HEK293 (cell line): ENCODE data around the gene WWOX.

Experiments used
- CTCF ChIA-PET: fragments of 350-600 bp; formaldehyde crosslinking; extraction: SDS; loops from one replicate; lab custom pipeline; 2021; ENCODE audit warnings: antibody characterized with exemption; lab: Yijun Ruan, JAX
- POLR2A ChIA-PET: fragments of 300-600 bp; formaldehyde crosslinking; extraction: SDS; loops from one replicate; lab custom pipeline; 2020; ENCODE audit warnings: antibody characterized with exemption, inconsistent platforms; lab: Yijun Ruan, JAX
- H3K27ac ChIP-seq: fragments of 200-500 bp; sonication (Bioruptor generic); 2 replicates; pipeline ENCODE4 v1.5.1; 2014; ENCODE audit warnings: low read depth, low read length, control low read depth, inconsistent platforms; ENCODE audit errors: extremely low read depth
- H3K36me3 ChIP-seq, 2 experiments: fragments of 200-500 bp in 1 of 2; sonication (Bioruptor generic) in 1 of 2; 1 replicate in 1 of 2; 2 replicates in 1 of 2; pipeline ENCODE4 v1.5.1; 2014 to 2017; ENCODE audit warnings: inconsistent platforms in 2 of 2, low read length in 2 of 2; ENCODE audit not compliant: control insufficient read depth in 2 of 2, insufficient read depth in 1 of 2
- H3K4me1 ChIP-seq: fragments of 200-500 bp; sonication (Bioruptor generic); 2 replicates; pipeline ENCODE4 v1.5.1; 2014; ENCODE audit warnings: mild to moderate bottlenecking, low read length, inconsistent platforms; ENCODE audit not compliant: control insufficient read depth, insufficient read depth
- H3K4me3 ChIP-seq: 2 replicates; pipeline ENCODE4 v1.5.1; 2011; ENCODE audit warnings: low read depth, mild to moderate bottlenecking, control low read depth, low read length, moderate library complexity
- H3K9me3 ChIP-seq: fragments of 200-500 bp; sonication (Bioruptor generic); 2 replicates; pipeline ENCODE4 v1.5.1; 2014; ENCODE audit warnings: low read depth, low read length, inconsistent platforms; ENCODE audit not compliant: control insufficient read depth, insufficient read depth
- GFI1B ChIP-seq: fragments of 450-650 bp; formaldehyde crosslinking; IDR thresholded peaks from 2 replicates; pipeline ENCODE4 v1.5.1; 2016; ENCODE audit warnings: missing biosample characterization, missing genetic modification characterization
- GLIS1 ChIP-seq: fragments of 450-650 bp; formaldehyde crosslinking; IDR thresholded peaks from 2 replicates; pipeline ENCODE4 v1.5.1; 2016; ENCODE audit warnings: missing biosample characterization, missing genetic modification characterization
- HIC1 ChIP-seq: fragments of 450-650 bp; formaldehyde crosslinking; IDR thresholded peaks from 2 replicates; pipeline ENCODE4 v1.5.1; 2016; ENCODE audit warnings: missing biosample characterization, missing genetic modification characterization
- KLF10 ChIP-seq: fragments of 450-650 bp; IDR thresholded peaks from 2 replicates; pipeline ENCODE4 v1.5.1; 2018; ENCODE audit warnings: missing biosample characterization, mild to moderate bottlenecking, missing genetic modification characterization
- SCRT2 ChIP-seq: fragments of 450-650 bp; formaldehyde crosslinking; IDR thresholded peaks from 2 replicates; pipeline ENCODE4 v1.5.1; 2016; ENCODE audit warnings: missing biosample characterization, missing genetic modification characterization
- ZBTB21 ChIP-seq: fragments of 450-650 bp; formaldehyde crosslinking; IDR thresholded peaks from 2 replicates; pipeline ENCODE4 v1.5.1; 2017; ENCODE audit warnings: missing biosample characterization, missing genetic modification characterization
- ZBTB6 ChIP-seq: fragments of 450-650 bp; formaldehyde crosslinking; IDR thresholded peaks from 2 replicates; pipeline ENCODE4 v1.5.1; 2017; ENCODE audit warnings: missing biosample characterization, missing genetic modification characterization
- ZBTB7A ChIP-seq: fragments of 450-650 bp; formaldehyde crosslinking; IDR thresholded peaks from 2 replicates; pipeline ENCODE4 v1.5.1; 2016; ENCODE audit warnings: low read depth, missing biosample characterization, missing genetic modification characterization
- ZFP37 ChIP-seq: fragments of 450-650 bp; formaldehyde crosslinking; IDR thresholded peaks from 2 replicates; pipeline ENCODE4 v1.5.1; 2016; ENCODE audit warnings: missing biosample characterization, missing genetic modification characterization
- ZNF175 ChIP-seq: fragments of 450-650 bp; formaldehyde crosslinking; IDR thresholded peaks from 2 replicates; pipeline ENCODE4 v1.5.1; 2016; ENCODE audit warnings: missing biosample characterization, missing genetic modification characterization
- ZNF184 ChIP-seq: fragments of 450-650 bp; IDR thresholded peaks from 2 replicates; pipeline ENCODE4 v1.5.1; 2018; ENCODE audit warnings: missing biosample characterization, mild to moderate bottlenecking, missing genetic modification characterization
- ZNF202 ChIP-seq: fragments of 450-650 bp; formaldehyde crosslinking; IDR thresholded peaks from 2 replicates; pipeline ENCODE4 v1.5.1; 2016; ENCODE audit warnings: missing biosample characterization, missing genetic modification characterization, borderline replicate concordance
- ZNF362 ChIP-seq: fragments of 450-650 bp; formaldehyde crosslinking; IDR thresholded peaks from 2 replicates; pipeline ENCODE4 v1.5.1; 2016; ENCODE audit warnings: missing biosample characterization, missing genetic modification characterization
- ZNF473 ChIP-seq: fragments of 450-650 bp; formaldehyde crosslinking; IDR thresholded peaks from 2 replicates; pipeline ENCODE4 v1.5.1; 2017; ENCODE audit warnings: missing biosample characterization, missing genetic modification characterization
- ZNF488 ChIP-seq: fragments of 450-650 bp; formaldehyde crosslinking; IDR thresholded peaks from 2 replicates; pipeline ENCODE4 v1.5.1; 2016; ENCODE audit warnings: missing biosample characterization, missing genetic modification characterization
- ZNF629 ChIP-seq: fragments of 450-650 bp; formaldehyde crosslinking; IDR thresholded peaks from 2 replicates; pipeline ENCODE4 v1.5.1; 2017; ENCODE audit warnings: missing biosample characterization, missing genetic modification characterization
- ZNF654 ChIP-seq: fragments of 450-650 bp; formaldehyde crosslinking; IDR thresholded peaks from 2 replicates; pipeline ENCODE4 v1.5.1; 2016; ENCODE audit warnings: low read depth, missing biosample characterization, missing genetic modification characterization
- ZNF837 ChIP-seq: fragments of 450-650 bp; formaldehyde crosslinking; IDR thresholded peaks from 2 replicates; pipeline ENCODE4 v1.5.1; 2016; ENCODE audit warnings: missing biosample characterization, missing genetic modification characterization

WWOX gene

DNA sequence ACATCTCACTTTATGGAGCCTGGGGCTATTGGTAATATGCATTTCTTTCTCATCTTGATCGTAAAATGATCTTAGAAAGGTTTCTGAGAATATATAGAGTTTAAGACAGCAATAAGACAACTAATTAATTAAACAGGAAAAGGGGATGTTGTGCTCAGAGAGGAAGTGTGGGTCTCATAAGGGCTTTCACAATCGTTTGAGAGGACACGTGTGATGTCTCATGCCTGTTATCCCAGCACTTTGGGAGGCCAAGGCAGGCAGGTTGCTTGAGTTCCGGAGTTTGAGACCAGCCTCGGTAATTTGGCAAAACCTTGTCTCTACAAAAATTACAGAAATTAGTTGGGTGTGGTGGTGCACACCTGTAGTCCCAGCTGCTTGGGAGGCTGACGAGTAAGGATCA, 295.6 kb downstream of the WWOX start (continued):
- TF ChIP-seq ZBTB21 (tag by site-specific recombination) (no peak), GFI1B (tag by site-specific recombination) (no peak), ZBTB7A (tag by site-specific recombination) (no peak), ZFP37 (no peak), SCRT2 (no peak), ZNF654 (tag by site-specific recombination) (no peak), ZNF488 (tag by site-specific recombination) (no peak), ZNF175 (tag by site-specific recombination) (no peak)

DNA sequence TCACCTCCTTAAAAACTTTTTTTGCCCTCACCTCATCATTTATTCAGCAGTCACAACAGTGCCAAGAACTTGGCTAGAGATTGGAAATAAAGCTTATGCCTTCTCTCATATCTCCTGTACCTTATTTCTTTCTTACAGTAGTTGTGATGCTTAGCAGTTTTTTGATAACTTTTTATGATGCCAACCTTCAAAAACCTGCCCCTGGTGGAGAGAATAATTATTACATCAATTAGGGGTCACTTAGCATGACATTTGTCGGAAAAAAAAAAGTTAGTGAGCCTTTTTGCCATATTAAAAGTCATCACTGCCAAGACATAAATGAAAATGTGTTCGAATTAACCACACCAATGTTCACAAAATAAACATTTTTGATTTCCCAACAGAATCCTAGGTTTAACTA, 296.6 kb downstream of the WWOX start:
- no peaks in the 10 kb centered on the region for H3K9me3 ChIP-seq
- no peak overlapping the region for H3K27ac ChIP-seq
- no peaks in the 10 kb centered on the region for H3K4me1 ChIP-seq
- H3K36me3 ChIP-seq: no peaks in the 10 kb centered on the region
- ChIA-PET CTCF (interaction anchor here (0.7 to 1.1 kb wide), 3 partner anchors 161 to 1708 kb away, joined by 3 read pairs; no protein-coding TSS in a partner anchor), POLR2A (no interaction called here)
- no peak overlapping the region for H3K4me3 ChIP-seq
- TF ChIP-seq ZBTB6 (tag by site-specific recombination) (no peak), ZNF473 (no peak), ZFP37 (no peak), ZNF184 (tag by site-specific recombination) (no peak), ZNF629 (tag by site-specific recombination) (no peak), ZNF362 (no peak), ZNF202 (tag by site-specific recombination) (no peak)

- no peak for TF ChIP-seq ZNF837 (tag by site-specific recombination)
- TF ChIP-seq KLF10 (tag by site-specific recombination): no peak
- TF ChIP-seq HIC1 (tag by site-specific recombination): no peak
- TF ChIP-seq GLIS1: no peak
- Histone ChIP-seq H3K4me3 (no peak overlapping the region), H3K9me3 (no peaks in the 10 kb centered on the region), H3K4me1 (no peaks in the 10 kb centered on the region), H3K27ac (no peak overlapping the region), H3K36me3 (no peaks in the 10 kb centered on the region)
- POLR2A ChIA-PET: no interaction called here
- CTCF ChIA-PET: interaction anchor here (0.7 to 1.2 kb wide), 6 partner anchors 9 to 1707 kb away, joined by 3 to 4 read pairs (median 3); no protein-coding TSS in a partner anchor
Measured at GRCh38 chr16:78396673-78397072, 297.2 kb downstream of the WWOX start.
